HEK293 (cell line): Measurements from ENCODE around the gene LRP6.

Experiments
- CTCF ChIA-PET: fragments of 350-600 bp; formaldehyde crosslinking; extraction: SDS; loops from one replicate; lab custom pipeline; 2021; ENCODE audit warnings: antibody characterized with exemption; lab: Yijun Ruan, JAX
- POLR2A ChIA-PET: fragments of 300-600 bp; formaldehyde crosslinking; extraction: SDS; loops from one replicate; lab custom pipeline; 2020; ENCODE audit warnings: antibody characterized with exemption, inconsistent platforms; lab: Yijun Ruan, JAX
- H3K27ac ChIP-seq: fragments of 200-500 bp; sonication (Bioruptor generic); 2 replicates; pipeline ENCODE4 v1.5.1; 2014; ENCODE audit warnings: low read depth, low read length, control low read depth, inconsistent platforms; ENCODE audit errors: extremely low read depth
- H3K36me3 ChIP-seq, 2 experiments: fragments of 200-500 bp in 1 of 2; sonication (Bioruptor generic) in 1 of 2; 1 replicate in 1 of 2; 2 replicates in 1 of 2; pipeline ENCODE4 v1.5.1; 2014 to 2017; ENCODE audit warnings: inconsistent platforms in 2 of 2, low read length in 2 of 2; ENCODE audit not compliant: control insufficient read depth in 2 of 2, insufficient read depth in 1 of 2
- H3K4me1 ChIP-seq: fragments of 200-500 bp; sonication (Bioruptor generic); 2 replicates; pipeline ENCODE4 v1.5.1; 2014; ENCODE audit warnings: mild to moderate bottlenecking, low read length, inconsistent platforms; ENCODE audit not compliant: control insufficient read depth, insufficient read depth
- H3K4me3 ChIP-seq: 2 replicates; pipeline ENCODE4 v1.5.1; 2011; ENCODE audit warnings: low read depth, mild to moderate bottlenecking, control low read depth, low read length, moderate library complexity
- H3K9me3 ChIP-seq: fragments of 200-500 bp; sonication (Bioruptor generic); 2 replicates; pipeline ENCODE4 v1.5.1; 2014; ENCODE audit warnings: low read depth, low read length, inconsistent platforms; ENCODE audit not compliant: control insufficient read depth, insufficient read depth
- FEZF1 ChIP-seq: fragments of 450-650 bp; formaldehyde crosslinking; IDR thresholded peaks from 2 replicates; pipeline ENCODE4 v1.5.1; 2016; ENCODE audit warnings: missing biosample characterization, missing genetic modification characterization
- KLF10 ChIP-seq: fragments of 450-650 bp; IDR thresholded peaks from 2 replicates; pipeline ENCODE4 v1.5.1; 2018; ENCODE audit warnings: missing biosample characterization, mild to moderate bottlenecking, missing genetic modification characterization
- PBX3 ChIP-seq: sonication (generic); formaldehyde crosslinking; IDR thresholded peaks from 2 replicates; pipeline ENCODE4 v1.8.1; 2022; ENCODE audit warnings: mild to moderate bottlenecking, moderate library complexity, missing genetic modification reagents
- ZBTB48 ChIP-seq: fragments of 450-650 bp; formaldehyde crosslinking; IDR thresholded peaks from 2 replicates; pipeline ENCODE4 v1.5.1; 2016; ENCODE audit warnings: missing biosample characterization, missing genetic modification characterization
- ZBTB49 ChIP-seq: fragments of 450-650 bp; formaldehyde crosslinking; IDR thresholded peaks from 2 replicates; pipeline ENCODE4 v1.5.1; 2016; ENCODE audit warnings: missing biosample characterization, missing genetic modification characterization, low read depth
- ZEB2 ChIP-seq: fragments of 450-650 bp; formaldehyde crosslinking; IDR thresholded peaks from 2 replicates; pipeline ENCODE4 v1.5.1; 2016; ENCODE audit warnings: missing biosample characterization, missing genetic modification characterization
- ZNF18 ChIP-seq: fragments of 450-650 bp; formaldehyde crosslinking; IDR thresholded peaks from 2 replicates; pipeline ENCODE4 v1.5.1; 2016; ENCODE audit warnings: missing biosample characterization, missing genetic modification characterization
- ZNF214 ChIP-seq: fragments of 450-650 bp; formaldehyde crosslinking; IDR thresholded peaks from 2 replicates; pipeline ENCODE4 v1.5.1; 2017; ENCODE audit warnings: missing biosample characterization, mild to moderate bottlenecking, missing genetic modification characterization, borderline replicate concordance
- ZNF223 ChIP-seq: fragments of 450-650 bp; formaldehyde crosslinking; IDR thresholded peaks from 2 replicates; pipeline ENCODE4 v1.5.1; 2016; ENCODE audit warnings: missing biosample characterization, missing genetic modification characterization
- ZNF239 ChIP-seq: fragments of 450-650 bp; formaldehyde crosslinking; IDR thresholded peaks from 2 replicates; pipeline ENCODE4 v1.5.1; 2016; ENCODE audit warnings: missing biosample characterization, missing genetic modification characterization
- ZNF280D ChIP-seq: fragments of 450-650 bp; formaldehyde crosslinking; IDR thresholded peaks from 2 replicates; pipeline ENCODE4 v1.5.1; 2016; ENCODE audit warnings: missing biosample characterization, missing genetic modification characterization
- ZNF324 ChIP-seq: fragments of 450-650 bp; formaldehyde crosslinking; IDR thresholded peaks from 2 replicates; pipeline ENCODE4 v1.5.1; 2016; ENCODE audit warnings: missing biosample characterization, missing genetic modification characterization
- ZNF341 ChIP-seq: fragments of 450-650 bp; formaldehyde crosslinking; IDR thresholded peaks from 2 replicates; pipeline ENCODE4; 2016; ENCODE audit warnings: low read depth, missing biosample characterization, missing genetic modification characterization
- ZNF398 ChIP-seq: fragments of 450-650 bp; formaldehyde crosslinking; IDR thresholded peaks from 2 replicates; pipeline ENCODE4 v1.5.1; 2017; ENCODE audit warnings: missing biosample characterization, missing genetic modification characterization
- ZNF433 ChIP-seq: fragments of 450-650 bp; formaldehyde crosslinking; IDR thresholded peaks from 2 replicates; pipeline ENCODE4 v1.5.1; 2016; ENCODE audit warnings: missing biosample characterization, missing genetic modification characterization, low read depth
- ZNF449 ChIP-seq: fragments of 450-650 bp; formaldehyde crosslinking; IDR thresholded peaks from 2 replicates; pipeline ENCODE4 v1.5.1; 2017; ENCODE audit warnings: missing biosample characterization, mild to moderate bottlenecking, missing genetic modification characterization, moderate library complexity
- ZNF518A ChIP-seq: fragments of 450-650 bp; formaldehyde crosslinking; conservative IDR thresholded peaks from 2 replicates; pipeline ENCODE4 v1.5.1; 2016; ENCODE audit warnings: low read depth, missing biosample characterization, missing genetic modification characterization
- ZNF596 ChIP-seq: fragments of 450-650 bp; IDR thresholded peaks from 2 replicates; pipeline ENCODE4 v1.5.0; 2018; ENCODE audit warnings: missing biosample characterization, mild to moderate bottlenecking, missing genetic modification characterization, moderate library complexity

The LRP6 gene

GRCh38 chr12:12099102-12099501, 167.7 kb downstream of the LRP6 start:
- CTCF ChIA-PET: interaction anchor here (1.4 kb wide), 1 partner anchor 236 kb away, joined by 3 read pairs; no protein-coding TSS in a partner anchor
- H3K27ac ChIP-seq: no peak overlapping the region
- no peak overlapping the region for H3K4me3 ChIP-seq
- no peaks in the 10 kb centered on the region; a peak in 1 of 3 replicates for H3K36me3 ChIP-seq
- TF ChIP-seq ZNF398 (tag by site-specific recombination): no peak
- no peak for TF ChIP-seq ZNF341 (tag by site-specific recombination)
- no peak for TF ChIP-seq ZNF433 (tag by site-specific recombination)
- no peak for TF ChIP-seq PBX3 (CRISPR knock-in tag)
- no peak for TF ChIP-seq ZBTB48 (tag by site-specific recombination)
- no peak for TF ChIP-seq ZNF324 (tag by site-specific recombination)
- no peak for TF ChIP-seq ZNF214 (tag by site-specific recombination)
- TF ChIP-seq ZNF18 (tag by site-specific recombination): no peak
- TF ChIP-seq ZNF239: no peak
- no peak for TF ChIP-seq ZBTB49 (tag by site-specific recombination)
- TF ChIP-seq ZNF280D (tag by site-specific recombination): no peak
- no peak for TF ChIP-seq ZNF223 (tag by site-specific recombination)
- TF ChIP-seq ZNF449: no peak
- TF ChIP-seq FEZF1 (tag by site-specific recombination): no peak
- TF ChIP-seq ZNF518A (tag by site-specific recombination): no peak
- no peak for TF ChIP-seq KLF10
- no peak for TF ChIP-seq ZNF596 (tag by site-specific recombination)
- TF ChIP-seq ZEB2: no peak
- POLR2A ChIA-PET: no interaction called here
- H3K9me3 ChIP-seq: no peaks in the 10 kb centered on the region
- H3K4me1 ChIP-seq: peaks cover 3% of the 10 kb centered on the region; the same call in 1 of the 2 replicates
